Dendritic cell treated with granulocyte-macrophage colony-stimulating factor and Interleukin-4, amounts not matched to agents 40 ng/mL and 50 ng/mL, for 4 days (primary cell): ENCODE results near the gene CYYR1.

Experiments
- H3K27ac Mint-ChIP-seq: one replicate; pipeline ENCODE4 v1.8.0; 2022; ENCODE audit warnings: mild to moderate bottlenecking, mixed read lengths
- H3K27me3 Mint-ChIP-seq: one replicate; pipeline ENCODE4 v1.8.0; 2022; ENCODE audit warnings: mild to moderate bottlenecking, mixed read lengths
- H3K36me3 Mint-ChIP-seq: one replicate; pipeline ENCODE4 v1.8.0; 2022; ENCODE audit warnings: low read depth, mixed read lengths
- H3K4me1 Mint-ChIP-seq: one replicate; pipeline ENCODE4 v1.8.0; 2022; ENCODE audit warnings: low read depth, mixed read lengths
- H3K4me3 Mint-ChIP-seq: one replicate; pipeline ENCODE4 v1.8.0; 2022; ENCODE audit warnings: mild to moderate bottlenecking, moderate library complexity, mixed read lengths
- H3K9me3 Mint-ChIP-seq: one replicate; pipeline ENCODE4 v1.8.0; 2022; ENCODE audit warnings: mixed read lengths
- intact Hi-C: fragments of 100-400 bp; cut with micrococcal nuclease; formaldehyde crosslinking; loops from one replicate; pipeline ENCODE4 v1.15.0; 2022

Gene CYYR1

GRCh38 chr21:26565546-26565945 is 7.5 kb downstream of the CYYR1 start:
- Mint-ChIP-seq H3K4me3 (no peak overlapping the region), H3K27ac (no peak overlapping the region), H3K36me3 (no peaks in the 10 kb centered on the region), H3K9me3 (no peaks in the 10 kb centered on the region), H3K4me1 (peaks cover 5% of the 10 kb centered on the region), H3K27me3 (peaks cover under 1% of the 10 kb centered on the region)
- intact Hi-C loops, result no loop called here

- Mint-ChIP-seq H3K27ac (no peak overlapping the region), H3K27me3 (no peaks in the 10 kb centered on the region), H3K9me3 (no peaks in the 10 kb centered on the region), H3K4me3 (no peak overlapping the region), H3K4me1 (peaks cover 5% of the 10 kb centered on the region), H3K36me3 (no peaks in the 10 kb centered on the region)
- intact Hi-C loops, result no loop called here
Observed at GRCh38 chr21:26565111-26565510, 8.0 kb downstream of the CYYR1 start.

GRCh38 chr21:26563856-26564503 is 9.1 kb downstream of the CYYR1 start:
- intact Hi-C loops, result no loop called here
- H3K27me3 Mint-ChIP-seq, result no peaks in the 10 kb centered on the region
- H3K4me1 Mint-ChIP-seq, result peaks cover 5% of the 10 kb centered on the region

GRCh38 chr21:26560612-26561011 is 12.5 kb downstream of the CYYR1 start:
- Mint-ChIP-seq H3K9me3 (no peaks in the 10 kb centered on the region), H3K27me3 (no peaks in the 10 kb centered on the region), H3K36me3 (no peaks in the 10 kb centered on the region), H3K27ac (no peak overlapping the region), H3K4me1 (peaks cover 5% of the 10 kb centered on the region), H3K4me3 (no peak overlapping the region)
- intact Hi-C loops, result no loop called here

More at GRCh38 chr21:26563856-26564503, 9.1 kb downstream of the CYYR1 start:
- Mint-ChIP-seq H3K9me3 (no peaks in the 10 kb centered on the region), H3K4me3 (no peak overlapping the region), H3K27ac (no peak overlapping the region), H3K36me3 (no peaks in the 10 kb centered on the region)

- H3K9me3 Mint-ChIP-seq, result no peaks in the 10 kb centered on the region
- peaks cover under 1% of the 10 kb centered on the region for H3K4me1 Mint-ChIP-seq
- H3K36me3 Mint-ChIP-seq, result no peaks in the 10 kb centered on the region
- no peaks in the 10 kb centered on the region for H3K27me3 Mint-ChIP-seq
- no peak overlapping the region for H3K4me3 Mint-ChIP-seq
- intact Hi-C loops, result no loop called here
- no peak overlapping the region for H3K27ac Mint-ChIP-seq
Observed at GRCh38 chr21:26559099-26559498, 14.0 kb downstream of the CYYR1 start.

GRCh38 chr21:26557106-26557505 is 16.0 kb downstream of the CYYR1 start:
- Mint-ChIP-seq H3K27ac (no peak overlapping the region), H3K4me1 (no peaks in the 10 kb centered on the region), H3K36me3 (no peaks in the 10 kb centered on the region), H3K27me3 (no peaks in the 10 kb centered on the region), H3K9me3 (no peaks in the 10 kb centered on the region), H3K4me3 (no peak overlapping the region)
- intact Hi-C loops, result no loop called here

GRCh38 chr21:26555540-26556146 is 17.4 kb downstream of the CYYR1 start:
- no peaks in the 10 kb centered on the region for H3K27me3 Mint-ChIP-seq
- H3K9me3 Mint-ChIP-seq, result no peaks in the 10 kb centered on the region
- H3K4me3 Mint-ChIP-seq, result no peak overlapping the region
- intact Hi-C loops, result no loop called here
- no peaks in the 10 kb centered on the region for H3K36me3 Mint-ChIP-seq
- H3K4me1 Mint-ChIP-seq, result no peaks in the 10 kb centered on the region
- no peak overlapping the region for H3K27ac Mint-ChIP-seq

GRCh38 chr21:26554365-26554764 is 18.7 kb downstream of the CYYR1 start:
- no peaks in the 10 kb centered on the region for H3K36me3 Mint-ChIP-seq
- H3K4me1 Mint-ChIP-seq, result no peaks in the 10 kb centered on the region
- H3K27me3 Mint-ChIP-seq, result no peaks in the 10 kb centered on the region
- no peak overlapping the region for H3K4me3 Mint-ChIP-seq
- no peaks in the 10 kb centered on the region for H3K9me3 Mint-ChIP-seq
- intact Hi-C loops, result no loop called here
- no peak overlapping the region for H3K27ac Mint-ChIP-seq

GRCh38 chr21:26553898-26554297 is 19.2 kb downstream of the CYYR1 start:
- H3K4me3 Mint-ChIP-seq, result no peak overlapping the region
- intact Hi-C loops, result no loop called here
- H3K27ac Mint-ChIP-seq, result no peak overlapping the region
- no peaks in the 10 kb centered on the region for H3K4me1 Mint-ChIP-seq
- H3K9me3 Mint-ChIP-seq, result no peaks in the 10 kb centered on the region
- H3K36me3 Mint-ChIP-seq, result no peaks in the 10 kb centered on the region
- no peaks in the 10 kb centered on the region for H3K27me3 Mint-ChIP-seq

GRCh38 chr21:26550326-26550725 is 22.8 kb downstream of the CYYR1 start:
- H3K27ac Mint-ChIP-seq, result no peak overlapping the region
- no peak overlapping the region for H3K4me3 Mint-ChIP-seq
- intact Hi-C loops, result no loop called here
- peaks cover 14% of the 10 kb centered on the region for H3K4me1 Mint-ChIP-seq
- no peaks in the 10 kb centered on the region for H3K27me3 Mint-ChIP-seq
- no peaks in the 10 kb centered on the region for H3K9me3 Mint-ChIP-seq
- H3K36me3 Mint-ChIP-seq, result no peaks in the 10 kb centered on the region

- no peak overlapping the region for H3K4me3 Mint-ChIP-seq
- H3K4me1 Mint-ChIP-seq, result peaks cover 14% of the 10 kb centered on the region
- H3K36me3 Mint-ChIP-seq, result no peaks in the 10 kb centered on the region
- H3K9me3 Mint-ChIP-seq, result no peaks in the 10 kb centered on the region
- H3K27me3 Mint-ChIP-seq, result no peaks in the 10 kb centered on the region
- H3K27ac Mint-ChIP-seq, result peak overlapping the region; percentile 16
- intact Hi-C loops, result no loop called here
Observed at GRCh38 chr21:26546446-26547097, 26.5 kb downstream of the CYYR1 start.

- H3K4me1 Mint-ChIP-seq, result peaks cover 19% of the 10 kb centered on the region
- H3K4me3 Mint-ChIP-seq, result no peak overlapping the region
- H3K27ac Mint-ChIP-seq, result no peak overlapping the region
- no peaks in the 10 kb centered on the region for H3K36me3 Mint-ChIP-seq
- H3K9me3 Mint-ChIP-seq, result no peaks in the 10 kb centered on the region
- H3K27me3 Mint-ChIP-seq, result no peaks in the 10 kb centered on the region
- intact Hi-C loops, result no loop called here
Observed at GRCh38 chr21:26544201-26544775, 28.8 kb downstream of the CYYR1 start.

GRCh38 chr21:26540651-26541050 is 32.4 kb downstream of the CYYR1 start:
- Mint-ChIP-seq H3K36me3 (no peaks in the 10 kb centered on the region), H3K4me1 (peaks cover 5% of the 10 kb centered on the region), H3K27ac (no peak overlapping the region), H3K9me3 (peaks cover 7% of the 10 kb centered on the region), H3K27me3 (no peaks in the 10 kb centered on the region), H3K4me3 (no peak overlapping the region)
- intact Hi-C loops, result no loop called here

GRCh38 chr21:26539566-26539965 is 33.5 kb downstream of the CYYR1 start:
- H3K27me3 Mint-ChIP-seq, result no peaks in the 10 kb centered on the region
- H3K27ac Mint-ChIP-seq, result no peak overlapping the region
- peaks cover 9% of the 10 kb centered on the region for H3K9me3 Mint-ChIP-seq
- no peak overlapping the region for H3K4me3 Mint-ChIP-seq
- H3K36me3 Mint-ChIP-seq, result no peaks in the 10 kb centered on the region
- intact Hi-C loops, result no loop called here
- H3K4me1 Mint-ChIP-seq, result peaks cover 7% of the 10 kb centered on the region
